Measurements from ENCODE around the gene SAP25. TPM values are rescaled to one million over a fixed set of nuclear protein-coding genes. Genes with fewer than 3 reads are reported as not detected.
A peak's percentile ranks its signal among the peaks of the same experiment; 100 is the strongest.

The SAP25 gene
- polyA plus RNA-seq, 1 of the 3 experiments (the other 2 are of a cell fraction): 1.2 TPM

GRCh38 chr7:100586266-100587025 is 12.7 kb upstream of the SAP25 start, which contains the start of gene FBXO24 (continued):
- TF ChIP-seq EP300 (IDR thresholded peaks at IDR 0.05; ENCODE audit: borderline replicate concordance in 1 of 2, low read depth in 1 of 2, low read length in 1 of 2) (no peak; a peak in 1 of 4 replicates), POLR2AphosphoS5 (IDR thresholded peaks at IDR 0.05; ENCODE audit: low read depth, low read length) (peak; percentile 73), NFIC (IDR thresholded peaks at IDR 0.05; ENCODE audit: borderline replicate concordance) (no peak), PBX3 (IDR thresholded peaks at IDR 0.05) (peak; percentile 100), REST (IDR thresholded peaks at IDR 0.05; ENCODE audit: low read depth, low read length) (no peak), RXRA (IDR thresholded peaks at IDR 0.05; ENCODE audit: borderline replicate concordance, low read depth) (no peak), JUND (IDR thresholded peaks at IDR 0.05) (no peak)

- ChIA-PET CTCF (interaction anchor here (0.8 to 11.9 kb wide), 15 partner anchors 9 to 140 kb away, joined by 3 to 149 read pairs (median 10); partner anchors contain the start of genes GIGYF1, PCOLCE and TSC22D4), POLR2A (interaction anchor here (0.6 to 4.3 kb wide), 26 partner anchors 8 to 304 kb away, joined by 3 to 63 read pairs (median 4); partner anchors contain the start of genes AGFG2, EPHB4, GNB2 and MOSPD3)
- peaks cover 6 to 15% of the 10 kb centered on the region in 2 experiments; a peak in 2 of 4 replicates for H3K4me1 ChIP-seq (ENCODE audit: control insufficient read depth in 1 of 2, insufficient read depth in 2 of 2, low read depth in 1 of 2, low read length in 1 of 2)
- H2AFZ ChIP-seq (ENCODE audit: low read depth): peak within 1 kb of the TSS; percentile 96
- peaks cover 6 to 16% of the 10 kb centered on the region in 2 experiments for H3K36me3 ChIP-seq (replicated peaks in 1 of 2; ENCODE audit: control insufficient read depth in 1 of 2, insufficient read depth in 2 of 2, low read length in 1 of 2)
- H3K9me3 ChIP-seq: no peaks in the 10 kb centered on the region
- peaks cover 33% of the 10 kb centered on the region for H3K79me2 ChIP-seq (ENCODE audit: insufficient read depth)
- no peaks in the 10 kb centered on the region for H3K9me2 ChIP-seq
- H3K4me2 ChIP-seq: peak within 1 kb of the TSS; percentile 97
- peaks cover 32% of the 10 kb centered on the region for H4K20me1 ChIP-seq (ENCODE audit: insufficient read depth)
- peak; percentile 90 for DNase-seq
- H3K4me3 ChIP-seq (ENCODE audit: low read depth in 2 of 2, low read length in 1 of 2): peak within 1 kb of the TSS; percentile 83 to 92
- peak within 1 kb of the TSS; percentile 77 to 94 for H3K27ac ChIP-seq (ENCODE audit: low read depth in 2 of 2, low read length in 1 of 2)
- H3K27me3 ChIP-seq (ENCODE audit: insufficient read depth): no peaks in the 10 kb centered on the region
- peak within 1 kb of the TSS; percentile 89 for H3K9ac ChIP-seq
- H3F3A ChIP-seq (replicated peaks; ENCODE audit: insufficient read depth): peaks cover 7% of the 10 kb centered on the region
- 2% methylated on average over 31 of the region's 61 CpGs for WGBS (ENCODE audit: low lambda C conversion rate)
- peak; percentile 78 for TF ChIP-seq ELF1 (IDR thresholded peaks at IDR 0.05)
- TF ChIP-seq JUND (IDR thresholded peaks at IDR 0.05): no peak
- peak; percentile 61 for TF ChIP-seq GABPA (IDR thresholded peaks at IDR 0.05; ENCODE audit: low read depth)
- no peak for TF ChIP-seq RAD21 (IDR thresholded peaks at IDR 0.05; ENCODE audit: low read length)
- no peak for TF ChIP-seq RFX5 (IDR thresholded peaks at IDR 0.05; ENCODE audit: low read length)
- TF ChIP-seq FOSL2 (IDR thresholded peaks at IDR 0.05; ENCODE audit: borderline replicate concordance, low read depth): no peak
- peak; percentile 87 for TF ChIP-seq FOXM1 (IDR thresholded peaks at IDR 0.05; ENCODE audit: low read depth)
- no peak for TF ChIP-seq MEF2A (IDR thresholded peaks at IDR 0.05; ENCODE audit: borderline replicate concordance, low read depth)
- TF ChIP-seq EZH2phosphoT487 (IDR thresholded peaks at IDR 0.05; ENCODE audit: borderline replicate concordance, low read depth): no peak
- peak; percentile 94 for TF ChIP-seq SIN3A (IDR thresholded peaks at IDR 0.05; ENCODE audit: borderline replicate concordance, low read depth, low read length)
- TF ChIP-seq NRF1 (IDR thresholded peaks at IDR 0.05; ENCODE audit: low read depth, low read length): no peak
- no peak for TF ChIP-seq CTCF (IDR thresholded peaks at IDR 0.05)
- TF ChIP-seq CHD2 (IDR thresholded peaks at IDR 0.05; ENCODE audit: low read length, partially characterized antibody): peak; percentile 96
- TF ChIP-seq USF1 (IDR thresholded peaks at IDR 0.05; ENCODE audit: borderline replicate concordance, low read depth): peak; percentile 38; the same call in 1 of the 2 replicates
- peak; percentile 56 for TF ChIP-seq MXI1 (IDR thresholded peaks at IDR 0.05; ENCODE audit: low read depth, low read length)
- no peak; the same call in 1 of the 2 replicates for TF ChIP-seq YY1 (IDR thresholded peaks at IDR 0.05; ENCODE audit: low read depth)
- peak; percentile 87 for TF ChIP-seq MAX (IDR thresholded peaks at IDR 0.05; ENCODE audit: low read depth)
These were observed 12.0 kb upstream of the SAP25 start, which contains the start of gene LRCH4 for GRCh38 chr7:100585511-100586265. LRCH4 (minus strand) TSS chr7:100586129; CDS start chr7:100586100, 29 bp downstream.

All from SK-N-SH (cell line).